WTC11 (cell line): Measurements from ENCODE around the gene SDHA.

Source experiments
- ATF3 ChIP-seq: sonication (generic); formaldehyde crosslinking; conservative IDR thresholded peaks from 2 replicates; pipeline ENCODE4 v1.8.1; 2022; ENCODE audit warnings: mild to moderate bottlenecking, missing genetic modification reagents
- CTCF ChIP-seq: fragments of 200-600 bp; IDR thresholded peaks from 2 replicates; pipeline ENCODE4 v1.8.0; 2022; ENCODE audit warnings: antibody characterized with exemption
- E2F1 ChIP-seq: sonication (generic); formaldehyde crosslinking; IDR thresholded peaks from 2 replicates; pipeline ENCODE4 v1.8.0; 2022; ENCODE audit warnings: mild to moderate bottlenecking, missing genetic modification reagents
- FOXJ3 ChIP-seq: sonication (generic); formaldehyde crosslinking; IDR thresholded peaks from 2 replicates; pipeline ENCODE4 v1.9.0; 2021; ENCODE audit warnings: missing genetic modification reagents, mild to moderate bottlenecking, borderline replicate concordance
- MAX ChIP-seq: sonication (generic); formaldehyde crosslinking; IDR thresholded peaks from 2 replicates; pipeline ENCODE4 v1.8.0; 2022; ENCODE audit warnings: mild to moderate bottlenecking, missing genetic modification reagents

- TF ChIP-seq CTCF (no peak), ATF3 (CRISPR knock-in tag) (no peak), MAX (CRISPR knock-in tag) (no peak), E2F1 (CRISPR knock-in tag) (no peak), FOXJ3 (CRISPR knock-in tag) (no peak)
These were observed 88.1 kb downstream of the SDHA start for GRCh38 chr5:306011-306805.
